Measurements from ENCODE around the gene ITSN1.

Gene ITSN1

DNA sequence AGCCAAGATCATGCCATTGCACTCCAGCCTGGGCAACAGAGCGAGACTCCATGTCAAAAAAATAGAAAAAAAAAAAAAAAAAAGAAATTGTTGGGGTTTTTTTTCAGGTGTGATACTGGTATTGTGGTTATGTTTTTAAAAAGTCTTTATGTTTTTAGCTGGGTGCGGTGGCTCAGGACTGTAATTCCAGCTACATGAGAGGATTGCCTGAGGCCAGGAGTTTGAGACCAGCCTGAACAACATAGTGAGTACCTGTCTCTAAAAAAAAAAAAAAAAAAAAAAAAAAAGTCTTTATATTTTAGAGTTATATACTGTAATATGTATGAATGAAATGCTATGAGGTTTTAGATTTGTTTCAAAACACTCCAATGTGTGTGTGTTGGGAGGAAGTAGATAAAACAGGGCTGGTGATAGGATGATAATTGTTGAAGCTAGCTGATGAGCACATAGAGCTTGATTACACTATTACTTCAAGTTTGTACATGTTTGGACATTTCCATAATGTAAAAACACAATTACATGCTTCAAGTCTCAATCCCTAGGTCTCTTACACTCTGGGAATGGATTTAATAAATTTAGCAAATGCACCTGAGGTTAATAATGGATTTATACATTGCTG, 303.5 kb downstream of the ITSN1 start:
- TF ChIP-seq, protein P1, sequence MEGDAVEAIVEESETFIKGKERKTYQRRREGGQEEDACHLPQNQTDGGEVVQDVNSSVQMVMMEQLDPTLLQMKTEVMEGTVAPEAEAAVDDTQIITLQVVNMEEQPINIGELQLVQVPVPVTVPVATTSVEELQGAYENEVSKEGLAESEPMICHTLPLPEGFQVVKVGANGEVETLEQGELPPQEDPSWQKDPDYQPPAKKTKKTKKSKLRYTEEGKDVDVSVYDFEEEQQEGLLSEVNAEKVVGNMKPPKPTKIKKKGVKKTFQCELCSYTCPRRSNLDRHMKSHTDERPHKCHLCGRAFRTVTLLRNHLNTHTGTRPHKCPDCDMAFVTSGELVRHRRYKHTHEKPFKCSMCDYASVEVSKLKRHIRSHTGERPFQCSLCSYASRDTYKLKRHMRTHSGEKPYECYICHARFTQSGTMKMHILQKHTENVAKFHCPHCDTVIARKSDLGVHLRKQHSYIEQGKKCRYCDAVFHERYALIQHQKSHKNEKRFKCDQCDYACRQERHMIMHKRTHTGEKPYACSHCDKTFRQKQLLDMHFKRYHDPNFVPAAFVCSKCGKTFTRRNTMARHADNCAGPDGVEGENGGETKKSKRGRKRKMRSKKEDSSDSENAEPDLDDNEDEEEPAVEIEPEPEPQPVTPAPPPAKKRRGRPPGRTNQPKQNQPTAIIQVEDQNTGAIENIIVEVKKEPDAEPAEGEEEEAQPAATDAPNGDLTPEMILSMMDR (conservative IDR thresholded peaks at IDR 0.05; ENCODE audit: low read depth) = no peak
- no peak overlapping the region for H3K27ac ChIP-seq
- ChIA-PET POLR2A (ENCODE audit: low non-redundant PET) (interaction anchor here (0.6 kb wide), 1 partner anchor 125 kb away, joined by 6 read pairs; no protein-coding TSS in a partner anchor), CTCF (interaction anchor here (0.7 kb wide), 1 partner anchor 23 kb away, joined by 6 read pairs; no protein-coding TSS in a partner anchor)
- DNase-seq (ENCODE audit: low spot score) = no peak

DNA sequence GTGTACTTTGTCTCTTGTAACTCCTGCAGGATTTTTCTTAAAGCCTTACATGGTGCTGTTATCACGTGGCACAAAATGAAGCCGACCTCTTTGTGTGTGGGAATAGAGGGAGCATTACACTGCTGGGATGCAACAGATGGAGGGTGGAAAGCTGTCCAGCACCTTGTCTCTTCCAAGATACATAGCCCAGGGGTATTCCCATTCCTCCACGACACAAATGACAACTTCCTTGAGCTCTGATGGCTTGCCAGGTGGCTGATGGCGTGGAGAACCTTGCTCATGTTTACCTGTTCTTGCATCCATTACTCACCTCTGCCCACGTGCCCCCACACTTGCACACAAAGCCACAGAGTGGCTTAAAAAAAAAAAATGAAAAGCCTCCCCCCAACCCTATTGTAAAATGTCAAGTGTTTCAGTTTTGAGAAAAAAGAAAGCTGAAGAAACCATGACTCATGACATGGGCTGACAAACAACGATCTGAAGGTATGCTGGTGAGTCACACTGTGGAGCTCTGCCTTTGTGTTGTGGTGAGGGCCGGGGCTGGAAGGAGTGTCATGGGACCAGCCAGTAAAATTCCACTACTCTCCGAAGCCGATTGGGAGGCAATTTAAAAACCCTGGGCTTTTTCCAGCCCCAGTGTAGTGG, 305.3 kb downstream of the ITSN1 start:
- ChIA-PET CTCF (interaction anchor here (0.6 to 1.4 kb wide), 7 partner anchors 11 to 551 kb away, joined by 3 to 6 read pairs (median 3); no protein-coding TSS in a partner anchor), POLR2A (ENCODE audit: low non-redundant PET) (interaction anchor here (0.6 kb wide), 1 partner anchor 251 kb away, joined by 3 read pairs; no protein-coding TSS in a partner anchor)
- peak overlapping the region; percentile 90 for H3K27ac ChIP-seq
- TF ChIP-seq, protein P1 (conservative IDR thresholded peaks at IDR 0.05; ENCODE audit: low read depth) = no peak
- DNase-seq (ENCODE audit: low spot score) = peak; percentile 97

DNA sequence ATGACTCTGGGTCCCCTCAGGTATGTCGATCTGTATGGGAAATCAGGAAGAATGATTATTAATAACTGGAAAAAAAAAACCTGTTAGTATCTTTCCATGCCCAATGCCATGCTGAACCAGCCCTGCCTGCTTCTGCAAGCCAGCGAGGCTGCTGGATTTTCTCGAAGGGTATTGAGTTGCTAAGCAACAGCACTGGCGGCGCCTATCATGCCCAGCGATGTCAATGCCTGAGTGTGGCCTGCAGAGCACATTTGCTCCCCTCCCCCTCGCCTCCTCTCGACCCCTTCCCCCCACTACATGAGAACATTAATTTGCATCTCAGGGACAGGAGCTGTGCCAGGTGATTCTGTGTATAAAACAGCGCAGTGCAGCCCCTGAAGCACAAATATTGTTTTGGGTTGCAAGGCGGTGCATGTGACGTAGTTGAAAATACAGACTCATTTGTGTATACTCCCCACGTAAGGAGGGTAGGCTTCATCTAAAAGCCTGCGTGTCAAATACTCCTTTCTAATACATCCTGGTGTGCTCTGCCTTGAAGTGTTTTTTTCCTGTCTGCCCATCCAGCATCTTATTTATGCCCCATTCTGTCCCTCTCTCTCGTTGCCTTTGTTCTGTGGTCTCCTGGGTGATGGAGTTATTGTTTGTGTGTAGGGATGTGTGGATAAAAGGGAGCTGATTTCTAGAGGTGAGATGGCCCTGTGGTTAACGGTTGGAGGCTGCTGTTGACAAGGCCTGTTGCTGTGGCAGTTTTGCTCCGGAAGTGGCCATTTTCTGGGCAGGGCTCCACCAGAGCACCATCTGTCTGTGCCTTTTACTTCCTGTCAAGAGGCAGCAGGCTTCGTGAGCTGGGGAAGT, 306.0 kb downstream of the ITSN1 start:
- TF ChIP-seq, protein P1 (conservative IDR thresholded peaks at IDR 0.05; ENCODE audit: low read depth) = no peak
- CTCF ChIA-PET = interaction anchor here (0.7 to 1.4 kb wide), 4 partner anchors 10 to 24 kb away, joined by 3 to 6 read pairs (median 3); no protein-coding TSS in a partner anchor
- peak overlapping the region; percentile 90 for H3K27ac ChIP-seq
- POLR2A ChIA-PET (ENCODE audit: low non-redundant PET) = interaction anchor here (0.6 kb wide), 1 partner anchor 250 kb away, joined by 3 read pairs; no protein-coding TSS in a partner anchor
- peak; percentile 61 for DNase-seq (ENCODE audit: low spot score)

DNA sequence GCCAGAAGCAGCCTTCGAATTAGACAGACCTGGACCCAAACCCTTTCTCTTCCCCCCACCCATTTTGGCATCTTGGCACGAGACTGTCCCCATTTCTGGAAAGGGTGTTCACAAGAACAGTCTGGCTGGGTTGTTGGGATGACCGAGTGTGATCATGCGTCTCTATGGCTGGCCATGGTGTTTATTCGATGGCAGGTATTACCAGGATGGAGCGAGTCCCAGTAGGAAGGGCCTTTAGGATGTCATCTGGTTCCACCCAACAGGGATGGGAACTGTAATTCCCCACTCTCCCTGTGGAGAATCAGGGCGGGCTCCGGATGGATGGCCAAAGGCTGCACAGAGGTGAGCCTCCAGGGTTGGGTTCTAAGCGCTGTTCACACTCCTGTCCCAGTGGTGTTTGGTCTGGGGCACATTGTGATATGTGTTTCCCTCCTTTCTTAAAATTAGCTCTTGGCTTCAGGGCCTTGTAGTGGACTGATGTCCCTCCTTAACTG, 306.7 kb downstream of the ITSN1 start:
- TF ChIP-seq, protein P1 (conservative IDR thresholded peaks at IDR 0.05; ENCODE audit: low read depth) = no peak
- H3K27ac ChIP-seq = peak overlapping the region; percentile 90
- CTCF ChIA-PET = no interaction called here
- POLR2A ChIA-PET (ENCODE audit: low non-redundant PET) = no interaction called here
- DNase-seq (ENCODE audit: low spot score) = no peak

Data from RWPE1 (cell line).